Uterus (tissue), 2 donors: ENCODE measurements around the gene MLLT11.

Experiments
- POLR2A ChIP-seq, 2 donors: fragments of 450-650 bp; IDR thresholded peaks; one replicate each; pipeline ENCODE4 v1.6.1; 2016; ENCODE audit warnings: antibody characterized with exemption in 2 of 2, mild to moderate bottlenecking in 1 of 2, moderate library complexity in 1 of 2
- TF ChIP-seq, protein P1 (sequence below), 4 experiments: fragments of 200-600 bp in 2 of 4; fragments of 450-650 bp in 2 of 4; sonication (generic) in 2 of 4; IDR thresholded peaks; one replicate each; pipeline ENCODE4 v1.5.1; 2016 to 2019; ENCODE audit warnings: antibody characterized with exemption in 4 of 4, mild to moderate bottlenecking in 2 of 4, moderate library complexity in 1 of 4

GRCh38 chr1:151047925-151048644, 12.1 kb upstream of the MLLT11 start:
- TF ChIP-seq, protein P1, sequence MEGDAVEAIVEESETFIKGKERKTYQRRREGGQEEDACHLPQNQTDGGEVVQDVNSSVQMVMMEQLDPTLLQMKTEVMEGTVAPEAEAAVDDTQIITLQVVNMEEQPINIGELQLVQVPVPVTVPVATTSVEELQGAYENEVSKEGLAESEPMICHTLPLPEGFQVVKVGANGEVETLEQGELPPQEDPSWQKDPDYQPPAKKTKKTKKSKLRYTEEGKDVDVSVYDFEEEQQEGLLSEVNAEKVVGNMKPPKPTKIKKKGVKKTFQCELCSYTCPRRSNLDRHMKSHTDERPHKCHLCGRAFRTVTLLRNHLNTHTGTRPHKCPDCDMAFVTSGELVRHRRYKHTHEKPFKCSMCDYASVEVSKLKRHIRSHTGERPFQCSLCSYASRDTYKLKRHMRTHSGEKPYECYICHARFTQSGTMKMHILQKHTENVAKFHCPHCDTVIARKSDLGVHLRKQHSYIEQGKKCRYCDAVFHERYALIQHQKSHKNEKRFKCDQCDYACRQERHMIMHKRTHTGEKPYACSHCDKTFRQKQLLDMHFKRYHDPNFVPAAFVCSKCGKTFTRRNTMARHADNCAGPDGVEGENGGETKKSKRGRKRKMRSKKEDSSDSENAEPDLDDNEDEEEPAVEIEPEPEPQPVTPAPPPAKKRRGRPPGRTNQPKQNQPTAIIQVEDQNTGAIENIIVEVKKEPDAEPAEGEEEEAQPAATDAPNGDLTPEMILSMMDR (IDR thresholded peaks at IDR 0.05), result peak; percentile 26 to 63 (median 50)
- TF ChIP-seq POLR2A (IDR thresholded peaks at IDR 0.05), result peak in 1 of 2 donors; percentile 20
